Activated CD8-positive, alpha-beta memory T cell treated with anti-CD3 and anti-CD28 coated beads, Interleukin-2, amount 50 U/mL, for 48 hours (primary cell): ENCODE measurements around the gene MED15.
A peak's percentile ranks its signal among the peaks of the same experiment; 100 is the strongest.

Source experiments
- DNase-seq: peaks from one replicate; pipeline ENCODE4 v3.0.0-alpha.2; 2020

MED15 gene

DNA sequence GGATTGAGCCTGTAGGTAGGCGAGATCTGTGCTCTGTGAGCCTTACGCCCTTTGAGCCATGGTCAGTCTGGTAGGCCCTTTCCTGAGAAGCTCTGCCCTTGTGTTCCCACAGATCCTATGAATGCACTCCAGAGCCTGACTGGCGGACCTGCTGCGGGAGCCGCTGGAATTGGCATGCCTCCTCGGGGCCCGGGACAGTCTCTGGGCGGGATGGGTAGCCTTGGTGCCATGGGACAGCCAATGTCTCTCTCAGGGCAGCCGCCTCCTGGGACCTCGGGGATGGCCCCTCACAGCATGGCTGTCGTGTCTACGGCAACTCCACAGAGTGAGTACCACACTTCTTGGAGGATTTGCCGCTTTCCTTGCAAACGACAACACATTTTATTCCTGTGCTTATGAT lies 47.4 kb downstream of the MED15 start:
- DNase-seq: no peak

DNA sequence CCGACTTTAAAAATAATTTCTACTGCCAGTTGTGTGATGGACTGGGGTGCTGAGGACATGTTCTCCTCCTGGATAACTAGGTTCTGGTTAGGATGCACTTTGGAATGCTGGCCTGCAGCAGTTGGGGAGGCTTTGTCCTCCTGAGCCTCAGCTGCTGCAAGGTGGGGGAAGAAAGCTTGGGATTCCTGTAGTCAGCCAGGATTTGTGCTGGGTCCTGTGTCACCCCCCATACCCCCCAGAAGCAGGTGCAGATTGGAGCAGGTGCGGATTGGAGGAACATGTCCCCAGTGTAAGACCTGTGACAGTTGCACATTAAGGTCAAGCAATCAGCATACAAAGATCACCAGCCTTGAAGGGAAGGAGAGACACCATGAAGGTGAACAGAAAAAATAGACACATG lies 51.1 kb downstream of the MED15 start:
- DNase-seq: no peak

DNA sequence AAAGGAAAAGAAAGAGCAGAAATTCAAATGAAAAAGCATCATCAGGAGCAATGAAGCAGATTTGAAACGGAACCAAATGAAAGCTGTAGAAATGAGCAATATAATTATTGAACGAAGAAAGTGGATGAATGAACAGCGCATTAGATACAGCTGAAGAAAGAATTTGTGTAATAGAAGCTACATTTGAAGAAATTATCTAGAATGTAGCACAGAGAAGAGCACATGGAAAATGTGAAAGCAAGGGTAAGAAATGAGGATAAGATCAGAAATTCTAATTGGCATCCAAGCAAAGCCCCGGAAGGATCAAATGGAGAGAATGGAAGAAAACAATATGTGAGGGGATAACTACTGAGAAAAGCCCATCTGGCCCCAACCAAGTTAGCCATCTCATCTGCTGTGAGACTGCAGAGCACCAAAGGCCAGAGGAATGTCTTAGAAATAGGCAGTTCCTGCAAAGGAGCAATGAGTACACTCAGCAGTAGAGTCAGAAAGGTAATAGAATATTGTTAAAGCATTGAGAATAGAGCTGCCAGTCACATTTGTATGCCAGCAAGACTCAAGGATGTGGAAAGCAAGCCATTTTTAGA lies 51.9 kb downstream of the MED15 start:
- no peak for DNase-seq

DNA sequence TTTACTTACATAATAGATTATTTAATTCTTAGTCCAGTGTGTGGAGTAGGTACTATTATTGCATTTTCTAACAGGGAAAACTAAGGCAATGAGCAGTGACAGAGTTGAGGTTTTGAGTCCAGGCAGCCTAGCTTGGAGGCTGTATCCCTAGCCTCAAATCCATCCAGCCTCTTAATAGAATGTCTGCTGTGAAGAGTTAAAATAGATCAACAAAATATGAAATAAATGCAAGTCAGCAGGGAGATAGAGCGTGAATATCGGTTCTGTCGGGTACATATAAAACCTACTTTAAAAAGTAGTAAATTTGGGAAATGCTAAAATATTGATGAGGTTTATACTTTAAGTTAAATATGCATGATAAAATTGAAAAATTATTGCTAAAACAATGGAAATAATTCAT lies 53.3 kb downstream of the MED15 start:
- DNase-seq: no peak

DNA sequence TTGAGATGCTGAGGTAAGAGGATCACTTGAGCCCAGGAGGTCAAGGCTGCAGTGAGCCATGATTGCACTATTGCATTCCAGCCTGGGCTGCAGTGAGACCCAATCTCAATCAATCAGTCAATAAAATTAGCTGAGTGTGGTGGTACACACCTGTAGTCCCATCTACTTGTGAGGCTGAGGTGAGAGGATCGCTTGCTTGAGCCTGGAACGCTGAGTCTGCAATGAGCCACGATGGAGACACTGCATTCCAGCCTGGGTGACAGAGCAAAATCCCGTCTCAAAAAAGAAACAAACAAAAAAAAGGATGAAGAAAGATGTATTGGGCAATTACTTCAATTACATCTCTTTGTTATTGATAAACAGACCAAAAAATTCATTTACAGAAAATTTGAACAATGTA lies 54.5 kb downstream of the MED15 start:
- no peak for DNase-seq

DNA sequence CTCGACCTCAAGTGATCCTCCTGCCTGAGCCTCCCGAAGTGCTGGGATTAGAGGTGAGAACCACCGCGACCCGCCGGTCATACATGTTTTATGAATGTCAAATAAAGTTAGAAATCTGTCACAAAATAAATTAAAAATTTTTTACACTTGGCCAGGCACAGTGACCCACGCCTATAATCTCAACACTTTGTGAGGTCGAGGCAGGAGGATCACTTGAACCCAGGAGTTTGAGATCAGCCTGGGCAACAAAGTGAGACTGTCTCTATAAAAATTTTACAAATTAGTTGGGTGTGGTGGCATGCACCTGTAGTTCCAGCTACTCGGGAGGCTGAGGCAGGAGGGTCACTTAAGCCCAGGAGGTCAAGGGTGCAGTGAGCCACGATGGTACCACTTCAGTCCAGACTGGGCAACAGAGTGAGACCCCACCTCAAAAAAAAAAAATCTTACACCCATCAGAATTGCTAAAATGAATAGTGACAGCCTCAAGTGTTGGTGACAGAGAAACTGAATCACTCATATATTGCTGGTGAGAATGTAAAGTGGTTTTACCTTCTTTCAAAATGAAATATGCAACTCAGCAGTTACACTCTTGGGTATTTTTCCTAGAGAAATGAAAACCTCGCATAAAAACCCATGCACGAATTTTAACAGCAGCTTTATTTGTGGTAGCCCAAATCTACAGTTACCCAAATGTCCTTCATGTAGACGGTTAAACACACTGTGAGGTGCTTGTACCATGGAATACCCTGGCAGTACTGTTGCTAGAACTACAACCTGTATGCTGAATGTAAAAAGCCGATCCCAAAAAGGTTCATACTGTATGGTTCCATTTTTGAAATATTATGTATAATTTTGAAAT lies 55.4 kb downstream of the MED15 start:
- DNase-seq: no peak

DNA sequence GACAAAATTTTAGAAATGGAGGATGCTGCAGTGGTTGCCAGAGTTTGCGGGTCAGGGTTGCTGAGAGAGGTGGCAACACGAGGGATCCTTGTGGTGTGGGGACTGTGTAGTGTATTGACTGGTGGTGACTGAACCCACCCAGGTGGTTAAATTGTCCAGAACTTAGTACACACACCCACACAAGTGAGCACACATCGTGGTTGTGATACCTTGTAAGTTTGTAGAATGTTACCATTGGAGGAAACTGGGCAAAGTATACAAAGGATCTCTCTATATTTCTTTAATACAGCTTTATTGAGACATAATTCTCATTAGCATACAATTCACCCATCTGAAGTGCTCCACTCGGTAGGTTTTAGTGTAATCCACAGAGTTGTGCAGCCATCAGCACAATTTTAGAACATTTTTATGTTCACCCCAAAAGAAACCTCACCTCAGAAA lies 56.1 kb downstream of the MED15 start:
- no peak for DNase-seq

DNA sequence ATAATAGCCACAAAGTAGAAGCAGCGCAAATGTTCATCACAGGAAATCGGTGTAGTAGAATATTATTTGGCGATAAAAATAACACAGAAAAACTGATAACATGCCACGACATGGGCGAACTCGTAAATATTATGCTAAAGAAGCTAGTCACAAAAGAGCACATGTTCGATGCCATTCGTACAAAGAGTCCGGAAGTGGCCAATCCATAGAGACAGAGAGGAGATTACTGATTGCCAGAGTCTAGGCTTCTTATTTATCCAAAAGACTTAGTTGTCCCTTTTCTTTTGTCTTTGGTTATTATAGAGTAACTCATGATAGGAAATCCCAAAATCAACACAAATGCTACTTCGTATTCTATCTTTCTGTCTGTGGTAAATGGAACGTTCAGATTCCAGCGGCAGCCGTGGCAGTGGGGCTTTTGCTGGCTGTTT lies 56.5 kb downstream of the MED15 start:
- no peak for DNase-seq

DNA sequence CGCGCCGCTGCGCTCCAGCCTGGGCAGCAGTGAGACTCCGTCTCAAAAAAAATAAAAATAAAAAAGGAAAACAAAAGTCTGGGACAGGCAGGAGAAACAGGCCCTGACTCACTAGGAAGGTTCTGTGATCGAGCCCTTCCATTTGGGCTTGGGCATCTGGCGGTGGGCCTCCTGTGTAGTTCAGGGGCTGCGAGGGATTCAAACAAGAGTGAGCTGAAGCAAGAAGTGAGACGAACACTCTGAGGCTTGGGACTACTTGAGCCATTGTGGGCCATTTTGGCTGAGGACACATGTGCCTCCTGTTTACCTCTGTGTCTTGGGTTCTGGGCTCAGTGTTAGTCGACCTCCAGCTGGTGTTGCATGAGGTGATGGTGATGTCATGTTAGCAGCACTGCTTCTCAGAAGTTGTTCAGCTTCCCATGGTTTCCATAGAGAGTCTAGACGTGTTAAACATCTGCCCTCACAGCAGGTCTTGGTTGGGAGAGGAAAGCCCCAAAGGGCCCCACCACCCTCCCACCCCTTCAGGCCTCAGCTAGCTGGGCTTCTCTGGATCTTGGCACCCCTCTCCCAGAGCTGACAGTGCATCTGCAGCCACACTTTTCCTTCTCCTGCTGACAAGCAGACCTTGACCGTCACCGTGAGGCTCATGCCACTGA lies 57.8 kb downstream of the MED15 start:
- no peak for DNase-seq

DNA sequence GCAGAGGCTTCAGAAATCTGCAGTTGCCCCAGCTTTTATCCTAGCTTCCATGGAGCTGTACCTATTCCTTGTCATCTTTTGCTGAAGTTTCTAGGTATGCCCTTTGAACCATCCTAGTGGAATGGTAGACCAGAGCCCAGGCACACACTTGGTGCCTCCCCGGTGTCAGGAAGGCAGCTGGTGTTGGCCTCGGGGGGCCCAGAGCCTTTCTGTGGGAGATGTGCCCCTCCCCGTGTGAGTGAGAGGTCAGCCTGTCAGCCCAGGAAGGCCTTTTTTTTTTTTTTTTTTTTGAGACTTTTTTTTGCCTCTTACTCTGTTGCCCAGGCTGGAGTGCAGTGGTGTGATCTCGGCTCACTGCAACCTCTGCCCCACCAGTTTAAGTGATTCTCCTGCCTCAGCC lies 58.4 kb downstream of the MED15 start:
- no peak for DNase-seq

DNA sequence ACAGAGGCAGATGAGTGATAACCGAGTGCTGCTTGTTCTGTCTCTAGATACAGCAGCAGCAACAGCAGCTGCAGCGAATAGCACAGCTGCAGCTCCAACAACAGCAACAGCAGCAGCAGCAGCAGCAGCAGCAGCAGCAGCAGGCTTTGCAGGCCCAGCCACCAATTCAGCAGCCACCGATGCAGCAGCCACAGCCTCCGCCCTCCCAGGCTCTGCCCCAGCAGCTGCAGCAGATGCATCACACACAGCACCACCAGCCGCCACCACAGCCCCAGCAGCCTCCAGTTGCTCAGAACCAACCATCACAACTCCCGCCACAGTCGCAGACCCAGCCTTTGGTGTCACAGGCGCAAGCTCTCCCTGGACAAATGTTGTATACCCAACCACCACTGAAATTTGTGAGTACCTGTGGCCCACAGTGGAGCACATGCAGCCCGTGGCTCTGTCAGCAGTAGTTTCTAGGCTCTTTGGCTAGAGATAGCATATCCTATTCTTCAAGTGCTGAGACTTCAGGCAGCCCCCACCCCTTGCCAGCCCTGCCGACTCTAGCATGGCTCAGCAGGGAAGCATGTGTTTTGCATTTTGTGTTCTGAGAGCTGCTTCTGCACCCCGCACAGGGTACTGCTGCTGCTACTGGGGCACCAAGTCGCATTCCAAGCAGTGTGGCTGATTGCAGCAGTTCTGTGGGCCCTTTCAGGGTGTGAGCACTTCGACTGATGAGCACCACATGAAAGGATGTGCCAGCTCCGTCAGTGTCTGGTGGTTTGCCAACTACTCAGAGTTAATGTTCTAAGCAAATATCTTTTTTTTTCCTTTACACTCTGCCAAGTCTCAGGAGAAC lies 59.2 kb downstream of the MED15 start:
- DNase-seq: peak; percentile 70

DNA sequence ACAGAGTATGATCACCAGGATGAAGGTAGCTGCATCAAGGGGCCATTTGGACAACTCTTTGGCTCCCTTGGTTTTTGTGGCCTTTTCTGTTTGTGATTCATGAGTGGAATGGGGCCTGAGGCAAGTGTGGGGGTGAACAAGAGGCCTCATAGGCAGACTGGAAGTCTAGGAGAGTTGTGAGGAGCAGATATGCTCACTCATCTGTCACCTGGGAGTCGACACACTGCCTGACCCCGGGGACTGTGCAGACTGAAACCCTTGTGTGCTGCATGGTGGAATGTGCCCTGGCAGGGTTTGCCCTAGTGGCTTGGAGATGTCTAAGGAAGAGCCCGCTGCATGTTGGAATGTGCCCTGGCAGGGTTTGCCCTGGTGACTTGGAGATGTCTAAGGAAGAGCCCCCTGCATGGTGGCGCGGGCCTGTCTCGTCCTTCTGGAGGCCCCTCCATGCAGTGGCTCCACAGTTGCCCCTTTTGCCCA lies 60.0 kb downstream of the MED15 start:
- no peak for DNase-seq

DNA sequence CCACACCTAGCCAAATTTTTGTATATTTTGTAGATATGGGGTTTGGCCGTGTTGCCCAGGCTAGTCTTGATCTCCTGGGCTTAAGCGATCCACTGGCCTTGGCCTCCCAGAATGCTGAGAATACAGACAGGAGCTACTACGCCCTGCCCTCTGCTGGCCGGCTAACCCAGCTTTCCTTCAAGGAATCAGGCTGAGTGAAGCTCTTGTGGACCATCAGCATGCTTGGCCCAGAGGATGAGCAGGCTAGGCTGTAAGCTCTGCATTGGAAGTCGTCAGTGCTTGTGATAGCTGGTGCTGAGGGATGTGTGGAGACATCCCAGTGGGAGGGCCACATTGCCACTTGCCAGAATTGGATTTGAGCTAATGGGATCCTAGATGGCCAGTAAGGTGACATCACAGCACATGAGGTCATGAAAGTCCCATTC lies 60.6 kb downstream of the MED15 start:
- DNase-seq: no peak

DNA sequence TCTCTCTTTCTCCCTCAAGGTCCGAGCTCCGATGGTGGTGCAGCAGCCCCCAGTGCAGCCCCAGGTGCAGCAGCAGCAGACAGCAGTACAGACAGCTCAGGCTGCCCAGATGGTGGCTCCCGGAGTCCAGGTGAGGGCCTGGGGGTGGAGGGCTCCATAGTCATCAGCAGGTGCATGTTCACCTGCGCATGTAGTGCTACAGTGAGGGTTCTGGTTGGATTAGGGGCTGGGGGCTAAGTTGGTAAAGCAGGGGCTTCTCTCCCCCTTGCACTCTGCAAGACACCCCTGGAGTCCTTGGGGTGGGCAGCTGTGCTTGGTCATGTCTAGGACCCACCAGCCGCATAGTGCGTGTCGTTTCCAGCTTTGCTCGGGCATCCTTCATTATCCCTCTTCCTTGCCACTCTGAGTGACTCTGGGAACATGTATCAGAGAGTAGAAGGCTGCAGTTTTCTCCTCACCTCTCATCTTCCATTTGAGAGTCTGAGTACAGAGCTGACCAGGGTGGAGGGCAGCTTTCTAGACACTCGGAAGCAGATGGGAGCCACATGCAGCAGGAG lies 61.2 kb downstream of the MED15 start:
- DNase-seq: no peak

DNA sequence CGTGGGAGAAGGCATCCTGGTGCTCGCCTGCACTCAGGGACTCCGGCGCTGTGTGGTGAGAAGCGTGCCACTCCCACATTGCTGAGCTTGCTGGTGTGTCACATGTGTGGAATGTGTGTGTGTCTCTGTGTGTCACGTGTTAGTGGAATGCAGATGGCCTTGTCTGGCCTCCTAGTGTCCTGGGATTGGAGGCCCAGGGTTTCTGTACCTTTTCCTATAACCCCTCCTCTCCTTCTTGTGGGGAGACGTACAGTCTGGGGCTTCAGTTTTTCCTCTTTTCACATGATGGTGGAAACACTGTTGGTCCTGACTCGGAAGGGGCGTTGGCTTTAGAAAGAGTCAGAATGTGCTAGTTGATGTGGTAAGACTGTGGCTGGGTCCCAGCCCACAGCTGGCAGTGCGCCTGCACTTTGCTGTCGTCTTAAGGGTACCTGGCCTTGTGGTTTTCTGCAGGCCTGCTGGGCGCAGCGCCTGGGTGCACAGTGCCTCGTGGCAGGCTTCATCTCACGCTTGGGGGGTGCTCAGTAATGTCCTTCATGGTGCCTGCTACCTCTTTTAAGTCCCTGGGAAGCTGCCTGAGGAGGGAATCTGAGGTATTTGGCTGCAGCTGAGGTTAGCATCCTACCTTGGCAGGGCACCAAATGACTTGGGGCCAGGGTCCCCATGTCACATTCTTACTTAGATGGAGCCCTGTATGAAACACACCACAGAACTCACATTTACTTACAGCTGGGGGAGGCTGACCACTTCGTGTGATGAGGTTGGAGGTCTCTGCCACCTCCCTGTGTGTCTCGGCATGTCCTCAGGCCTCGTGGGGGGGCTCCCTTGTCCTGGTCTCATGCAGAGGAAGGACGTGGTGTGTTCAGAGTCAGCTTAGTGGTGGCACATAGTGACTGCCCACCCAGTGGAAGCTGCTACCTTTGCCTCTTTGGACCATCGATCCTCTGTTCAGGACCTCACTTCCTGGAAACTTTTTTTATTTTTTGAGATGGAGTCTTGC lies 61.9 kb downstream of the MED15 start:
- DNase-seq: peak; percentile 84

DNA sequence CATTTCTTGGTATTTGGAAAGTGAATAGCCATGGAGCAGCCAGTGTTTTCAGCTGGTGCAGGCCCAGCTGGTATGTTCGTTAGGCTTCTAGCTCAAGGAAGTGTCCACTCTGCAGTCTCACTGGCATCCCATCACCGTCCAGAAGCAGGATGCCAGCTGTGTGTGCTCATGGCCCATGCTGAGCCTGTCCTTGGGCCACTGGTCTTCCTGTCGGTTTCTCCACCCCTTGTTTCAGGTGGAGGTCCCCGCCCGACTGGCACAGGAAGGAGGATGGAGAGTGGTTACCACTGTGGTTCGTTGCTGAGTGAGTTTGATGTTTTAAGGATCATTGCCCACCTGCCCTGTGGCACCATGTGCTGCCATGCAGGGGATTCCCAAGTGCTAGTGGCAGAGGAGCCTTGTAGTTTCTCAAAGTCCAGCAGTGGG lies 63.7 kb downstream of the MED15 start:
- no peak for DNase-seq

DNA sequence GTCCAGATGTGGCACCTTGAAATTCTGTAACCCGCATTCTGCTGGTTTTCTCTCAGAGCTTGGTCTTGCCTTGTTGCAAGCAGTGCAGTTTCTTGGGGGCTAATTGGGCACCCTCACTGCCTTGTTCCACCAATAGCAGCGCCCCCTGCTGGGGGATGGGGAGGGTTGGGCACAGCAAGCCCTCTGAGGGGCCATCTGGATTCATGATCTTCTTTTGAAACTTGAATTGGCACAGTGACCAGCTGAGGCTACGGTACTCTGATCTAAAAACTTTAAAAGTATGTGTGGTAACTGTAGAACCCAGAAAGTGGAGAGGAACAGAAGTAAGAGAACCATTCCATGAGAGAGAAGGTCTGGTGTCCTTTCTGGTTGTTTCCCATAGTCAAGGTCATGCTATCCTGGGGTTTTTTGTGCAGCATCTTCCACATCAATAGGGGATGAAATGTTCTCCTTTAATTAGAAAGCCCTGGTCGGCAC lies 64.2 kb downstream of the MED15 start:
- peak; percentile 91 for DNase-seq

DNA sequence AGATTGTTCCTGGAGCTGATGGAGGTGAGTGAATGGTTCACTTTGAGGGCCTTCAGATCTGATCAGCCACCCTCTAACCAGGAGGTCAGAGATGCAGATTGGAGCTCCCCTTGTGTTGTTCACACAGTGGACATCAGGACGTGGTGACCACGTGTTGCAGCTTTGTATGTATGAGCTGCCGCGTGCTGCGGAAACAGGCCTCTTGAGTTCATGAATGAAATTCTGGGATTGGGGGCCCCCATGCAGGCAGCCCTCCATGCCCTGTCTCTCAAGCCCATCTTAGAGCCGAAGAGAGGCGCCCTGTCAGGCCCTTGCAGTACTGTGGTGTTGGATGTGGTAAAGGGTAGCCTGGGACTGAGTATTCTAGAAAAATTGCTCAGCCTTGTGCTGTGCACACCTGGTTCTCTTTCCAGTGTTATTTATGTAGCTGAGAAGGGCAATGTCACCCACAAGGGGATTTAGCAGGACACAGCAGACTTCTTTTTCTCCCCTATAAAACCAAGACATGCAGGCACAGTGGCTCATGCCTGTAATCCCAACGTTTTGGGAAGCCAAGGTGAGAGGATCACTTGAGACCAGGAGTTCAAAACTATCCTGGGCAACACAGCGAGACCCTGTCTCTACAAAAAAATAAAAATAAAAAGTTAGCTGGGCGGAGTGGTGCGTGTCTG lies 64.9 kb downstream of the MED15 start:
- DNase-seq: no peak

DNA sequence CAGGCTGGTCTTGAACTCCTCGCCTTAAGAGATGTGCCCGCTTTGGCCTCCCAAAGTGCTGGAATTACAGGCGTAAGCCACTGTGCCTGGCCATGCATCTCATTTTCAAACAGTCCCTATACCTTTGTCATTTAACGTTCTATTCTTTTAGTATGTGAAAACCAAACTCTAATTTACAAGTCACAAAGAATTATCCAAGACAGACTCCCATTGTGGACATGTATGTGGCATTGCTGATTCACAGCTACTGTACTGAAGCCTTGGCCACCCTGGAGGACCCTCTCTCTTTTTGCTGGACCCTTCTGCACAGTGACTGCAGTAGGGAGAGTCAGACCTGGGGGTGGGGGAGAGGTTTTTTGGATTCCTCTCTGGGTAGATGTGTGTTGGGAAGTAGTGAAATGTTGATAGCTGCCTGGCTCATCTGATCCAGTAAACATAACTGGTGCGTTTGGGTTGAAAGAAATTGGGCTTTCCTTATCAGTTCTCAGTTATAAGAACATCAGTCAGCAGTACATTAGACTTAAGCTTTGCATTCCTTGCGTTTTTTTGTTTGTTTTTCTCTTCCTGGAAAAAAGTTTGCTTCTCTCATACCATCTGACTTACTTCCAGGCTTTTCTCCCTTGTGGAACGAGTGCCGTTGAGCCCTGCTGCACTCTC lies 65.9 kb downstream of the MED15 start:
- DNase-seq: no peak
